ENCODE measurements around the gene SYT17. TPM values are rescaled to one million over a fixed set of nuclear protein-coding genes. Genes with fewer than 3 reads are reported as not detected.
A peak's percentile ranks its signal among the peaks of the same experiment; 100 is the strongest.

The SYT17 gene
- total RNA-seq, 1 experiment from 2014 or later, result 10.3 TPM

DNA sequence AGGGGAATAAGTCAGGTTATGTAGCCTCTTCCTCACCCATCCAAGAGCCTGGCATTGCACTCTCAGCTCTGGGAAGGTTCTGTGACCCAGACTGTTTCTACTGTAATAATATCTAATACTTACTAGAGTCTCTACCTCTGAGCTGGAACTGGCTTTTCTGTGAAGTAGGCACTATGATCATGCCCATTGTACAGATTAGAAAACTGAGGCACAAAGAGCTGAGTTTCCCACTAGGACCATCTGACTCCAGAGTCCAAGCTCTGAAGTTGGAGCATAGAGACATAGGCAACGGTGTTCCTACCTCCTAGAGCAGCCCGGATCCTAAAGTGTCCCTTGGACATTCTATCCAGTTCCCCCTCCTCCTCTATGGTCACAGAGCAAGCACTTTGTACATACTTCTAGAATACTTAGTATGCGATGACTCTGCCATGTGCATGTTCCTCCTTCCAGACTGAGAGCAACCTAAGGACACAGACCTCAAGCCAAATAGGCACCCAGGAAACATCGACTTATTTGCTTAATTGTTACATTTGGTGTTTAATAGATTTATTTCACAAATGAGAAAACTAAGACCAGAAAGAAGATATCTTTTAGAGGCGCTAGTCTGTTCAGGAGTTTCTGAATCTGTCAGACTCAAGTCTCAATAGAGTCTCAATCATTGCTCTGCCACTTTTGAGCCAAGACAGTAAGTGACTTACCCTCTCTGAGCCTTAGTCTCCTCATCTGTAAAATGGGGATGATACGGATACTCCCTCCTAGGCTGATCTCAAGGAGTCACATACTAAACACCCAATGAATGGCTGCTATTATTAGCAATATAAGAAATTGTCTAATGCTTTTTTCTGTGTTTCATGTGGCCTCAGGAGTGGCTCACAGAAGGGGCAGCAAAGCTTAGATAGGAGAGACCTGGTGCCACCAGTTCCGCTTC lies 121.1 kb downstream of the SYT17 start:
- Histone ChIP-seq H2AFZ (ENCODE audit: low read depth, low read length, poor library complexity, severe bottlenecking) (no peak overlapping the region), H3K4me2 (ENCODE audit: low read length) (no peak overlapping the region), H3K9ac (ENCODE audit: low read length) (no peak overlapping the region), H3K79me2 (ENCODE audit: insufficient read depth, low read length) (no peaks in the 10 kb centered on the region), H3K27ac (ENCODE audit: low read depth, low read length) (no peak overlapping the region), H4K20me1 (ENCODE audit: insufficient read depth) (no peaks in the 10 kb centered on the region), H3K4me3 (replicated peaks in 1 of 2; ENCODE audit: low read depth in 1 of 2, low read length in 2 of 2) (no peak overlapping the region), H3K36me3 (ENCODE audit: control insufficient read depth in 1 of 2, insufficient read depth in 2 of 2, low read length in 2 of 2) (no peaks in the 10 kb centered on the region), H3K4me1 (ENCODE audit: control insufficient read depth in 1 of 2, insufficient read depth in 2 of 2, low read length in 2 of 2) (peaks cover 20 to 21% of the 10 kb centered on the region in 2 experiments), H3K9me3 (ENCODE audit: control insufficient read depth in 1 of 2, insufficient read depth in 1 of 2, low read depth in 1 of 2, low read length in 2 of 2) (no peaks in the 10 kb centered on the region), H3K9me2 (ENCODE audit: insufficient read depth) (no peaks in the 10 kb centered on the region), H3K27me3 (ENCODE audit: insufficient read depth, low read length) (no peaks in the 10 kb centered on the region)
- ATAC-seq (peak; percentile 52; the same call in 1 of the 2 replicates), DNase-seq (ENCODE audit: low read depth, low spot score) (peak; percentile 54)
- POLR2A ChIA-PET, result interaction anchor here (0.6 kb wide), 1 partner anchor 212 kb away, joined by 3 read pairs; no protein-coding TSS in a partner anchor
- intact Hi-C loops (cut with micrococcal nuclease), result no loop called here
- CTCF ChIA-PET, result no interaction called here
- TF ChIP-seq REST (IDR thresholded peaks at IDR 0.05; ENCODE audit: low read depth) (no peak), CBX3 (IDR thresholded peaks at IDR 0.05; ENCODE audit: low read depth) (no peak), ZFX (IDR thresholded peaks at IDR 0.05) (no peak)
- BruUV-seq (replicated peaks), result no TSS peak
- RAD21 ChIA-PET (ENCODE audit: low non-redundant PET in 1 of 2, low total read pairs in 2 of 2, uncharacterized antibody in 2 of 2, unreplicated experiment in 2 of 2), result no interaction called here
